Transverse colon (tissue), 4 donors: Measurements from ENCODE around the gene YTHDC1.

ENCODE experiments used
- EP300 ChIP-seq: sonication (generic); formaldehyde crosslinking; IDR thresholded peaks from one replicate; pipeline ENCODE4 v1.6.1; 2017; ENCODE audit warnings: antibody characterized with exemption, low read depth
- POLR2A ChIP-seq: fragments of 450-650 bp; IDR thresholded peaks from one replicate; pipeline ENCODE4 v1.6.1; 2016; ENCODE audit warnings: antibody characterized with exemption, mild to moderate bottlenecking, moderate library complexity
- POLR2AphosphoS5 ChIP-seq, 3 donors: sonication (generic); formaldehyde crosslinking; IDR thresholded peaks; one replicate each; pipeline ENCODE4 v1.6.1; 2016; ENCODE audit warnings: antibody characterized with exemption in 3 of 3
- TF ChIP-seq, protein P1 (sequence below), 5 experiments: fragments of 200-600 bp in 3 of 5; fragments of 450-650 bp in 2 of 5; sonication (generic) in 3 of 5; IDR thresholded peaks; 1 replicate in 2 of 5; 2 replicates in 3 of 5; pipeline ENCODE4 v1.5.1; 2016 to 2017; ENCODE audit warnings: antibody characterized with exemption in 5 of 5, inconsistent platforms in 3 of 5, mild to moderate bottlenecking in 2 of 5, moderate library complexity in 1 of 5

DNA sequence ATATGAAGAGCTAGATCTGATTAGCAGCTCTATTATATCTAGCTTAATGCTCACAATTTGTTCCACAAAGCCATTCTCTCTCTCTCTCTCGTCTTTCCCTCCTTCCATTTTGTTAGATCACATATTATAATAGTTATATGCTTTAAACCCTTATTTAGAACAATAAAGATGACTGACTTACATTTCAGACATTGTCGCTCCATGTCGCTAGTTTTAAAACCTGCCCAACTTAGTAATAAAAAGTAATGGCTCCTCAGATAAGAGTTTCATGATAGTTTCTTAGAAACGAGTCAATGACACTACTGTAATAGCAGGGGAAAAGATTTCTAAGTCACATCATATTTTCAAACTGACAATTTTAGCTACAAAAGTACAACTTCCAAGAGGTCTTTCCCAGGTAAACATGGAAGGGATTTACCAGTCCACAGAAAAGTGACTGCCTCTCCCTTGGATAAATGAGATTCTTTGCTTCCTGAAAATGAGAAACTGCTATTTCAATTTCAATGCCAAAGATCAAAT lies 38.5 kb upstream of the YTHDC1 start:
- TF ChIP-seq, protein P1, sequence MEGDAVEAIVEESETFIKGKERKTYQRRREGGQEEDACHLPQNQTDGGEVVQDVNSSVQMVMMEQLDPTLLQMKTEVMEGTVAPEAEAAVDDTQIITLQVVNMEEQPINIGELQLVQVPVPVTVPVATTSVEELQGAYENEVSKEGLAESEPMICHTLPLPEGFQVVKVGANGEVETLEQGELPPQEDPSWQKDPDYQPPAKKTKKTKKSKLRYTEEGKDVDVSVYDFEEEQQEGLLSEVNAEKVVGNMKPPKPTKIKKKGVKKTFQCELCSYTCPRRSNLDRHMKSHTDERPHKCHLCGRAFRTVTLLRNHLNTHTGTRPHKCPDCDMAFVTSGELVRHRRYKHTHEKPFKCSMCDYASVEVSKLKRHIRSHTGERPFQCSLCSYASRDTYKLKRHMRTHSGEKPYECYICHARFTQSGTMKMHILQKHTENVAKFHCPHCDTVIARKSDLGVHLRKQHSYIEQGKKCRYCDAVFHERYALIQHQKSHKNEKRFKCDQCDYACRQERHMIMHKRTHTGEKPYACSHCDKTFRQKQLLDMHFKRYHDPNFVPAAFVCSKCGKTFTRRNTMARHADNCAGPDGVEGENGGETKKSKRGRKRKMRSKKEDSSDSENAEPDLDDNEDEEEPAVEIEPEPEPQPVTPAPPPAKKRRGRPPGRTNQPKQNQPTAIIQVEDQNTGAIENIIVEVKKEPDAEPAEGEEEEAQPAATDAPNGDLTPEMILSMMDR (IDR thresholded peaks at IDR 0.05): no peak
- TF ChIP-seq POLR2AphosphoS5 (IDR thresholded peaks at IDR 0.05) (no peak), EP300 (no peak), POLR2A (no peak)
